Mucosa of descending colon (tissue), 3 donors: ENCODE data around the gene MED22. TPM values are rescaled to one million over a fixed set of nuclear protein-coding genes. Genes with fewer than 3 reads are reported as not detected.
A peak's percentile ranks its signal among the peaks of the same experiment; 100 is the strongest.

Source experiments
- ATAC-seq: fragments of 200-7000 bp; cut with Tn5 transposase; one replicate; pipeline ENCODE4 v1.9.1; 2020; ENCODE audit warnings: mild to moderate bottlenecking, moderate library complexity
- DNase-seq, 3 donors: peaks; one replicate each; pipeline ENCODE4 v3.0.0-alpha.2; 2020
- H3K36me3 ChIP-seq: fragments of 200-600 bp; one replicate; pipeline ENCODE4 v1.8.0; 2021; ENCODE audit warnings: low read depth, mild to moderate bottlenecking
- H3K4me1 ChIP-seq: fragments of 200-600 bp; one replicate; pipeline ENCODE4 v1.8.0; 2021; ENCODE audit warnings: low read depth, mild to moderate bottlenecking
- H3K4me3 ChIP-seq: fragments of 200-600 bp; one replicate; pipeline ENCODE4 v1.8.0; 2021; ENCODE audit warnings: mild to moderate bottlenecking
- H3K9me3 ChIP-seq: fragments of 200-600 bp; one replicate; pipeline ENCODE4 v1.8.0; 2021; ENCODE audit warnings: mild to moderate bottlenecking
- intact Hi-C, 2 donors: fragments of 100-400 bp; cut with DNase I in 1 of 2; cut with micrococcal nuclease in 1 of 2; formaldehyde crosslinking; loops; one replicate each; pipeline versions ENCODE4 v1.11.0 to v1.11.1; 2022; cut with DNase I, micrococcal nuclease
- total RNA-seq, 3 donors: library from RNA; stranded (reverse); fragmentation: NEBNext Ultra II Directional in 2 of 3; extraction: Animal tissue kit (Norgen Biotek cat#: 25700) in 2 of 3; gene quantifications; one replicate each; pipeline versions ENCODE4 v1.2.1 to v1.2.4, GENCODE V29; 2021 to 2023
- TF ChIP-seq, protein P1 (sequence below): fragments of 200-600 bp; IDR thresholded peaks from one replicate; pipeline ENCODE4 v1.8.0; 2022; ENCODE audit warnings: antibody characterized with exemption, mild to moderate bottlenecking
- donor health status: DM: no; HTN: no; CAD: no; lungs with moderate emphysema.
- donor health status: DM: no; HTN: no; CAD: no.
- donor health status: DM: no; HTN: yes; CAD: no.

MED22 gene
- total RNA-seq, 3 donors from 2014 or later = 19.8 to 33.6 (median 21.3) TPM

DNA sequence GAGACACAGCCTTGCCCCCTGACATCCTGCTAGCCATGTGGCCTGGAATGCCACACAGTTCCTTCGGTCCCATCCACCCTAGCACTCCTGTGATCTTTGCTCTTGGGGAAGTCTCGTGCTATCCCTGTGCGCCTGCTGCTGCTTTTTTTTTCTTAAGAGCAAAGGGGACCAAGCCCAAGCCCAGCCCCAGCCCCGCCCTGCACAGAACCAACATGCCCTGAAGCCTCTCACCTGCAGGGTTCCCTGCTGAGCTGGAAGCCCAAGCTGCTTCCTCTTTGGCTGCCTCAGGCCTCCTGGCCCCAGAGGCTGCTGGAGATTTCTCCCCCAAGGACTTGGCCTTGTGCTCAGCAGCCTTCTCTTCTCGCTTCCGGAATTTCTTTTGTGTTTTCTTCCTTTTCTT is 13.8 kb downstream of the MED22 start:
- DNase-seq (peak; percentile 85 to 87 (median 86)), ATAC-seq (peak; percentile 83)
- Histone ChIP-seq H3K4me3 (no peak overlapping the region), H3K9me3 (no peaks in the 10 kb centered on the region), H3K36me3 (peaks cover 15% of the 10 kb centered on the region), H3K4me1 (peaks cover 27% of the 10 kb centered on the region)
- TF ChIP-seq, protein P1, sequence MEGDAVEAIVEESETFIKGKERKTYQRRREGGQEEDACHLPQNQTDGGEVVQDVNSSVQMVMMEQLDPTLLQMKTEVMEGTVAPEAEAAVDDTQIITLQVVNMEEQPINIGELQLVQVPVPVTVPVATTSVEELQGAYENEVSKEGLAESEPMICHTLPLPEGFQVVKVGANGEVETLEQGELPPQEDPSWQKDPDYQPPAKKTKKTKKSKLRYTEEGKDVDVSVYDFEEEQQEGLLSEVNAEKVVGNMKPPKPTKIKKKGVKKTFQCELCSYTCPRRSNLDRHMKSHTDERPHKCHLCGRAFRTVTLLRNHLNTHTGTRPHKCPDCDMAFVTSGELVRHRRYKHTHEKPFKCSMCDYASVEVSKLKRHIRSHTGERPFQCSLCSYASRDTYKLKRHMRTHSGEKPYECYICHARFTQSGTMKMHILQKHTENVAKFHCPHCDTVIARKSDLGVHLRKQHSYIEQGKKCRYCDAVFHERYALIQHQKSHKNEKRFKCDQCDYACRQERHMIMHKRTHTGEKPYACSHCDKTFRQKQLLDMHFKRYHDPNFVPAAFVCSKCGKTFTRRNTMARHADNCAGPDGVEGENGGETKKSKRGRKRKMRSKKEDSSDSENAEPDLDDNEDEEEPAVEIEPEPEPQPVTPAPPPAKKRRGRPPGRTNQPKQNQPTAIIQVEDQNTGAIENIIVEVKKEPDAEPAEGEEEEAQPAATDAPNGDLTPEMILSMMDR = no peak
- intact Hi-C loops = no loop called here

DNA sequence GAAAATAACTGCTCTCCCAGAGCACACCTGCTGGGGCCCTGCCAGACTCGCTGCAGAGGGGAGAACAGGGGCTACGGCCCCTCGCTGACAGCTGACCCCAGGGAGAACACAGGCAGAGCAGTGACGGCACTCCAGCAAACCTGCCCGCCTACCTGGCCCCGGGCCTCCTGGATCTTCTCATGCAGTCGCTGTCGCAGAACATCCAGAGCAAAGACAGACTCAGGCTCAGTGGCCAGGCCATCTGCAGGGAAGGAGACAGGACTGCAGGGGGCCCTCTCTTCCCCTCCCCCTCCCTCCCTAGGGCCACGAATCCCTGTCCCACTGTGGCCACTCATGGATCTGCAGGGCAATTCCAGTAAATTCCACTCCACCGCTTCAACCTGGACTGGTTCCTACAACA is 14.4 kb downstream of the MED22 start:
- Histone ChIP-seq H3K36me3 (peaks cover 15% of the 10 kb centered on the region), H3K4me3 (no peak overlapping the region), H3K9me3 (no peaks in the 10 kb centered on the region), H3K4me1 (peaks cover 27% of the 10 kb centered on the region)
- TF ChIP-seq, protein P1 = no peak
- DNase-seq (no peak), ATAC-seq (no peak)
- intact Hi-C loops = no loop called here

DNA sequence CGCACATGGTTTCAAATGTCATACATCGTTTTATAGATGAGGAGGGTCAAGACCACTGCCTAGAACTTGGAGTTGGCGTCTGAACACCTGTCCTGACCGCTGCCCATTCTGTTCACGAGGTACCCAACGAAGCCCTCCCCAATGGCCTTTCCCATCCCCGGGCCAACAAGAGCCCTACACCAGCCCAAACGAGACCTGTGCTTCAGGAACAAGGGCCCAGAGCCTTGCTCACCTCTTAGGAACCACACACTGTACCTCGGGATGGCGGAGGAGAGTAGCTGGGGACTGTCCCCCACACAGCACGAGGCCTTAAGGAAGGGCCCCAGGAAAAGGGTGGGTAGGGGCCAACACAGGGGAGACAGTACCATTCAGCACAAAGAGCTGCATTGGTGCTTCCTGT is 14.9 kb downstream of the MED22 start:
- Histone ChIP-seq H3K4me3 (no peak overlapping the region), H3K4me1 (peaks cover 27% of the 10 kb centered on the region), H3K9me3 (no peaks in the 10 kb centered on the region), H3K36me3 (peaks cover 15% of the 10 kb centered on the region)
- ATAC-seq (no peak), DNase-seq (no peak)
- intact Hi-C loops = no loop called here
- TF ChIP-seq, protein P1 = no peak

DNA sequence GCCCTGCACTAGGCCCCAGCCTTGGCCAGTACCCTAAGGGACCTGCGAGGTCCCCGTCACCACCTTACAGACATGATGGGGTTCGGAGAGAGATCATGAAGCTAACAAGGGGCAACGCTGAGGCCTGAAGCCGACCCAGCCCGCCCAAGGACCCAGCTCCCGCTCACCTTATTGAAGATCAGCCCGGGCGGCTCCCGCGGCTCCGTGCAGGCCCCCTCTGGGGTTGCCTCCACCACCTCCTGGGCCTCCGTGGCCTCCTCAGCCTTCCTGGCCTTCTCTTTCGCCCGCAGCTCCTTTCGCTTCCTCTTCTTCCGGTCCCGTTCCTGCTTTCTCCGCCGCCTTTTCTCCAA is 15.6 kb downstream of the MED22 start:
- DNase-seq = no peak
- intact Hi-C loops = no loop called here
- ATAC-seq = no peak
- Histone ChIP-seq H3K9me3 (no peaks in the 10 kb centered on the region), H3K36me3 (peaks cover 15% of the 10 kb centered on the region), H3K4me3 (no peak overlapping the region), H3K4me1 (peaks cover 27% of the 10 kb centered on the region)
- TF ChIP-seq, protein P1 = no peak

DNA sequence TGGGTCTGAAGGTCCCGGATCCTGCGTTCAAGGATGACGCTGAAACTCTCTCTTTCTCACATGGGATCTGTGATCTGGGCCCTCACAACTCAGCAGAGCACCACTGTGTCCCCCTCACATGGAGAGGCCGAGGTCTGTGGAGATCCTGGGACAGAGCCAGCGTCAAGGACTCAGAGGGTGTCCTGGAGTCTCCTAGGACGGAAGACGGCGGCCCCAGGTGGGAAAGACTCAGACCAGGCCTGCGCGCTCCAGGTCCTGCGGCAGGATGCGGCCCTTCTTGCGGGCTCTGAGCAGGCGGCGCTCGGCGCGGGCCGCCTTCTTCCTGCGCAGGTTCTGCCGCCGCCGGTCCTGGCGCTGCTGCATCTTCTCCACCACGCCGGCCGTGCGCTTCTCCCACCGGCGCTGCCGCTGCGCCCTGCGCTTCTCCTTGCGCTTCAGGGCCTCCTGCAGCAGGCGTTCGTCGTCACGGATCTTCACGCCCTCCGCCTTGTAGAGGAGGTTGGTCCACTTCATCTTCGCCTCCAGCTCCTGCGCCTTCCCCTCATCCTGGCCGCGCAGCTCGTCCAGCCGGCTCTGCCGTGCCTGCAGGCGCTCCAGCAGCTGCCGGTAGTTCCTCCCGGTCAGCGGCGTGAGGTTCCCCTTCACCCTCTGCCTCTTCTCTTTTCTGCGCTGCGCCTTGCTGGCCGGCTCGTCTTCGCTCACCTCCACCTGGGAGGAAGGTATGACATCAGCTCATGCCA is 16.1 kb downstream of the MED22 start:
- intact Hi-C loops = no loop called here
- Histone ChIP-seq H3K36me3 (peaks cover 15% of the 10 kb centered on the region), H3K4me3 (no peak overlapping the region), H3K4me1 (peaks cover 27% of the 10 kb centered on the region), H3K9me3 (no peaks in the 10 kb centered on the region)
- ATAC-seq (no peak), DNase-seq (no peak)
- TF ChIP-seq, protein P1 = no peak

DNA sequence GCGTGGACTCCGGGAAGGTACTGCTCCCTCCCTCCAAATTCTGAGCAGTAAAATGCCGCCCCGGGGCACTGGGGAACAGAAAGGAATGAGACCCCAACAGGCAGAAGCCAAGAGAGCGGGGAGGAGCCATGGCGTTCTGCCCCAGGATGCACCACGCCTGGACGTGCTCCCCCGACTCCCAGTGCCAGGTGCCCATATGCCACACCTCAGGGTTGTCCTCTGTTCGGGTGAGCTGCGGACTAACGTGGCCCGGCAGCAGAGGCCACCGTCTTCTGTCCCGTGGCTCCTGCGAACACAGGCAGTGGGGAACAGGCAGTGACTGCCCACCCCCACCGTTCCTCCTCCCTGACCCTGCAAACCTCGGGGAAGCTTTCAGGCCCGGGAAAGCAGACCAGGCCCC is 16.7 kb downstream of the MED22 start:
- Histone ChIP-seq H3K4me3 (no peak overlapping the region), H3K36me3 (peaks cover 15% of the 10 kb centered on the region), H3K9me3 (no peaks in the 10 kb centered on the region), H3K4me1 (peaks cover 23% of the 10 kb centered on the region)
- intact Hi-C loops = no loop called here
- ATAC-seq (no peak), DNase-seq (no peak)
- TF ChIP-seq, protein P1 = no peak
